NCI-H187 (cell line): ENCODE measurements around the gene CUZD1.
"Not testable (repeated sequence)": the region's sequence is repeated elsewhere in the genome, so short reads cannot be mapped to it uniquely, and the experiment has no call there.

Experiments
- DNase-seq, 2 experiments: peaks; one replicate each; lab custom pipeline; 2025; lab: John Stamatoyannopoulos, UW

CUZD1 gene

GRCh38 chr10:122845783-122846332 lies at the start of gene CUZD1:
TSS of gene CUZD1 (minus strand) at chr10:122845857. CDS start at chr10:122845843, 14 bp downstream.
- DNase-seq, result no peak

GRCh38 chr10:122894261-122894944 lies 48.7 kb upstream of the CUZD1 start:
- DNase-seq, result no peak

GRCh38 chr10:122884166-122884565 lies 38.5 kb upstream of the CUZD1 start:
- DNase-seq, result no peak

- no peak for DNase-seq
Measured at GRCh38 chr10:122882766-122883165, 37.1 kb upstream of the CUZD1 start.

GRCh38 chr10:122879339-122880273 lies 33.9 kb upstream of the CUZD1 start, which contains the start of gene FAM24B:
TSS of gene FAM24B (minus strand) at chr10:122879581. CDS start at chr10:122850515, 29,066 bp downstream.
- peak; percentile 85 to 88 for DNase-seq

- peak; percentile 1 to 15 for DNase-seq
Measured at GRCh38 chr10:122878799-122879338, 33.2 kb upstream of the CUZD1 start.

GRCh38 chr10:122877264-122877663 lies 31.6 kb upstream of the CUZD1 start:
- no peak for DNase-seq

- DNase-seq, result no peak
Measured at GRCh38 chr10:122876467-122876855, 30.8 kb upstream of the CUZD1 start.

- no peak for DNase-seq
Measured at GRCh38 chr10:122875843-122876466, 30.3 kb upstream of the CUZD1 start.

GRCh38 chr10:122871947-122872346 lies 26.3 kb upstream of the CUZD1 start:
- not testable (repeated sequence) for DNase-seq

- DNase-seq, result not testable (repeated sequence)
Measured at GRCh38 chr10:122868768-122869167, 23.1 kb upstream of the CUZD1 start.

GRCh38 chr10:122866757-122867482 lies 21.3 kb upstream of the CUZD1 start:
- DNase-seq, result not testable (repeated sequence)

GRCh38 chr10:122864901-122865300 lies 19.2 kb upstream of the CUZD1 start:
- DNase-seq, result no peak

- no peak for DNase-seq
Measured at GRCh38 chr10:122864194-122864592, 18.5 kb upstream of the CUZD1 start.

- no peak for DNase-seq
Measured at GRCh38 chr10:122863216-122864193, 17.8 kb upstream of the CUZD1 start.

GRCh38 chr10:122861711-122862161 lies 16.1 kb upstream of the CUZD1 start:
- DNase-seq, result no peak

- DNase-seq, result no peak
Measured at GRCh38 chr10:122859527-122859926, 13.9 kb upstream of the CUZD1 start.

GRCh38 chr10:122858042-122858441 lies 12.4 kb upstream of the CUZD1 start:
- DNase-seq, result not testable (repeated sequence)

GRCh38 chr10:122856902-122857301 lies 11.2 kb upstream of the CUZD1 start:
- DNase-seq, result no peak

- DNase-seq, result no peak
Measured at GRCh38 chr10:122855745-122856144, 10.1 kb upstream of the CUZD1 start.
